ENCODE data around the gene DLEC1.

Gene DLEC1

GRCh38 chr3:38155825-38156224 lies 116.8 kb downstream of the DLEC1 start:
- Histone ChIP-seq H3K18ac (ENCODE audit: low read length) (no peak overlapping the region), H2BK120ac (ENCODE audit: low read depth, low read length) (no peak overlapping the region), H2BK5ac (ENCODE audit: low read length) (no peak overlapping the region), H3K36me3 (replicated peaks in 1 of 2; ENCODE audit: control insufficient read depth in 2 of 2, insufficient read depth in 2 of 2, low read length in 2 of 2) (no peaks in the 10 kb centered on the region), H3K9ac (ENCODE audit: low read depth, low read length, poor library complexity) (no peak overlapping the region), H3K4me1 (ENCODE audit: control insufficient read depth in 2 of 2, insufficient read depth in 1 of 2, low read depth in 1 of 2, low read length in 2 of 2) (no peaks in the 10 kb centered on the region), H2AFZ (ENCODE audit: low read length) (no peak overlapping the region), H3K14ac (ENCODE audit: low read length) (no peak overlapping the region), H3K4me3 (ENCODE audit: low read length in 2 of 2) (no peak overlapping the region), H2BK15ac (ENCODE audit: low read length) (no peak overlapping the region), H3K9me3 (replicated peaks in 1 of 2; ENCODE audit: control insufficient read depth in 2 of 2, insufficient read depth in 1 of 2, low read depth in 1 of 2, low read length in 2 of 2) (no peaks in the 10 kb centered on the region), H3K23ac (ENCODE audit: low read depth, low read length, poor library complexity) (no peak overlapping the region), H2BK12ac (ENCODE audit: low read length) (no peak overlapping the region), H3K27ac (replicated peaks; ENCODE audit: low read length) (no peak overlapping the region), H3K4me2 (ENCODE audit: insufficient read depth, low read length, poor library complexity, severe bottlenecking) (no peak overlapping the region), H3K4ac (ENCODE audit: low read length) (no peak overlapping the region), H3K79me1 (ENCODE audit: low read depth, low read length) (no peaks in the 10 kb centered on the region), H3K27me3 (ENCODE audit: control insufficient read depth in 3 of 3, insufficient read depth in 3 of 3, low read depth in 1 of 3, low read length in 3 of 3) (no peaks in the 10 kb centered on the region), H4K91ac (ENCODE audit: low read depth, low read length, poor library complexity) (no peak overlapping the region), H2AK5ac (ENCODE audit: low read depth, low read length) (no peak overlapping the region), H4K8ac (ENCODE audit: low read depth, low read length) (no peak overlapping the region)
- WGBS, 2 donors (ENCODE audit: extremely low coverage in 2 of 2, insufficient read length in 2 of 2, insufficient replicate concordance in 1 of 2): no CpG with 5 or more reads among the region's 2 CpGs
- no peak for DNase-seq (ENCODE audit: low spot score)

DNA sequence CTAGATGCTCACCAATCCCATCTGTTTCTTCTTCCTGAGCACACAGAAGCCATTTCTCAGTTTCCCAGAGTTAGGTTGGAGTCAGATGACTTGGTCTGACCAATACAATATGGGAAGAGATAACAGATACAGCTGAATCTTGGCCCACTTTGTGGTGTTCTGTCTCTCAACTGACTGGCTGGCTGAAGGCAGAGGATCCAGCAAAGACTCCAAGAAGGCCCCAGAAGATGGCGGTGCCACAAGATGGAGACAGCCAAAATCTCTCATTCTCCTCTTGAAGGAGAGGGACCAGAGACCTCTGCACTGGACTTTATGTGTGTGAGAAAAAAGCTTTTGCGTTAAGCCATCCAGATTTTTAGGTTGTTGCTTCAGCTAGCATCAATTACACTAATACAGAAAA lies 118.1 kb downstream of the DLEC1 start:
- Histone ChIP-seq H3K4me3 (ENCODE audit: low read length in 2 of 2) (no peak overlapping the region), H3K4me2 (ENCODE audit: insufficient read depth, low read length, poor library complexity, severe bottlenecking) (no peak overlapping the region), H2BK120ac (ENCODE audit: low read depth, low read length) (no peak overlapping the region), H4K8ac (ENCODE audit: low read depth, low read length) (no peak overlapping the region), H3K36me3 (replicated peaks in 1 of 2; ENCODE audit: control insufficient read depth in 2 of 2, insufficient read depth in 2 of 2, low read length in 2 of 2) (no peaks in the 10 kb centered on the region), H3K79me1 (ENCODE audit: low read depth, low read length) (no peaks in the 10 kb centered on the region), H2AFZ (ENCODE audit: low read length) (no peak overlapping the region), H3K4ac (ENCODE audit: low read length) (no peak overlapping the region), H3K23ac (ENCODE audit: low read depth, low read length, poor library complexity) (no peak overlapping the region), H2BK12ac (ENCODE audit: low read length) (no peak overlapping the region), H3K4me1 (ENCODE audit: control insufficient read depth in 2 of 2, insufficient read depth in 1 of 2, low read depth in 1 of 2, low read length in 2 of 2) (no peaks in the 10 kb centered on the region), H3K14ac (ENCODE audit: low read length) (no peak overlapping the region), H2BK5ac (ENCODE audit: low read length) (no peak overlapping the region), H3K9me3 (replicated peaks in 1 of 2; ENCODE audit: control insufficient read depth in 2 of 2, insufficient read depth in 1 of 2, low read depth in 1 of 2, low read length in 2 of 2) (no peaks in the 10 kb centered on the region), H3K9ac (ENCODE audit: low read depth, low read length, poor library complexity) (no peak overlapping the region), H3K27ac (replicated peaks; ENCODE audit: low read length) (no peak overlapping the region), H2AK5ac (ENCODE audit: low read depth, low read length) (no peak overlapping the region), H4K91ac (ENCODE audit: low read depth, low read length, poor library complexity) (no peak overlapping the region), H3K27me3 (ENCODE audit: control insufficient read depth in 3 of 3, insufficient read depth in 3 of 3, low read depth in 1 of 3, low read length in 3 of 3) (no peaks in the 10 kb centered on the region), H3K18ac (ENCODE audit: low read length) (no peak overlapping the region), H2BK15ac (ENCODE audit: low read length) (no peak overlapping the region)
- no CpG with 5 or more reads among the region's 2 CpGs for WGBS, 2 donors (ENCODE audit: extremely low coverage in 2 of 2, insufficient read length in 2 of 2, insufficient replicate concordance in 1 of 2)
- no peak for DNase-seq (ENCODE audit: low spot score)

GRCh38 chr3:38157595-38157994 lies 118.6 kb downstream of the DLEC1 start:
- Histone ChIP-seq H3K9ac (ENCODE audit: low read depth, low read length, poor library complexity) (no peak overlapping the region), H4K8ac (ENCODE audit: low read depth, low read length) (no peak overlapping the region), H3K4ac (ENCODE audit: low read length) (no peak overlapping the region), H4K91ac (ENCODE audit: low read depth, low read length, poor library complexity) (no peak overlapping the region), H3K4me3 (ENCODE audit: low read length in 2 of 2) (no peak overlapping the region), H2BK120ac (ENCODE audit: low read depth, low read length) (no peak overlapping the region), H3K27ac (replicated peaks; ENCODE audit: low read length) (no peak overlapping the region), H3K79me1 (ENCODE audit: low read depth, low read length) (no peaks in the 10 kb centered on the region), H3K4me1 (ENCODE audit: control insufficient read depth in 2 of 2, insufficient read depth in 1 of 2, low read depth in 1 of 2, low read length in 2 of 2) (no peaks in the 10 kb centered on the region), H3K18ac (ENCODE audit: low read length) (no peak overlapping the region), H2AK5ac (ENCODE audit: low read depth, low read length) (no peak overlapping the region), H3K9me3 (replicated peaks in 1 of 2; ENCODE audit: control insufficient read depth in 2 of 2, insufficient read depth in 1 of 2, low read depth in 1 of 2, low read length in 2 of 2) (no peaks in the 10 kb centered on the region), H3K36me3 (replicated peaks in 1 of 2; ENCODE audit: control insufficient read depth in 2 of 2, insufficient read depth in 2 of 2, low read length in 2 of 2) (no peaks in the 10 kb centered on the region), H3K27me3 (ENCODE audit: control insufficient read depth in 3 of 3, insufficient read depth in 3 of 3, low read depth in 1 of 3, low read length in 3 of 3) (no peaks in the 10 kb centered on the region), H3K14ac (ENCODE audit: low read length) (no peak overlapping the region), H3K23ac (ENCODE audit: low read depth, low read length, poor library complexity) (no peak overlapping the region), H2BK5ac (ENCODE audit: low read length) (no peak overlapping the region), H2AFZ (ENCODE audit: low read length) (no peak overlapping the region), H2BK15ac (ENCODE audit: low read length) (no peak overlapping the region), H3K4me2 (ENCODE audit: insufficient read depth, low read length, poor library complexity, severe bottlenecking) (no peak overlapping the region), H2BK12ac (ENCODE audit: low read length) (no peak overlapping the region)
- WGBS, 2 donors (ENCODE audit: extremely low coverage in 2 of 2, insufficient read length in 2 of 2, insufficient replicate concordance in 1 of 2): no CpG with 5 or more reads among the region's 3 CpGs
- no peak for DNase-seq (ENCODE audit: low spot score)

GRCh38 chr3:38158472-38158871 lies 119.5 kb downstream of the DLEC1 start:
- WGBS, 2 donors (ENCODE audit: extremely low coverage in 2 of 2, insufficient read length in 2 of 2, insufficient replicate concordance in 1 of 2): no CpG with 5 or more reads among the region's 5 CpGs
- no peak overlapping the region for H2BK12ac ChIP-seq (ENCODE audit: low read length)
- H4K91ac ChIP-seq (ENCODE audit: low read depth, low read length, poor library complexity): no peak overlapping the region
- H2AK5ac ChIP-seq (ENCODE audit: low read depth, low read length): no peak overlapping the region
- no peak overlapping the region for H3K4me3 ChIP-seq (ENCODE audit: low read length in 2 of 2)
- H3K79me1 ChIP-seq (ENCODE audit: low read depth, low read length): no peaks in the 10 kb centered on the region
- H3K9ac ChIP-seq (ENCODE audit: low read depth, low read length, poor library complexity): no peak overlapping the region
- no peak overlapping the region for H2BK120ac ChIP-seq (ENCODE audit: low read depth, low read length)
- no peak overlapping the region for H3K27ac ChIP-seq (replicated peaks; ENCODE audit: low read length)
- H3K18ac ChIP-seq (ENCODE audit: low read length): no peak overlapping the region
- no peaks in the 10 kb centered on the region for H3K4me1 ChIP-seq (ENCODE audit: control insufficient read depth in 2 of 2, insufficient read depth in 1 of 2, low read depth in 1 of 2, low read length in 2 of 2)
- H3K14ac ChIP-seq (ENCODE audit: low read length): no peak overlapping the region
- H2AFZ ChIP-seq (ENCODE audit: low read length): no peak overlapping the region
- H3K4ac ChIP-seq (ENCODE audit: low read length): no peak overlapping the region
- no peaks in the 10 kb centered on the region for H3K27me3 ChIP-seq (ENCODE audit: control insufficient read depth in 3 of 3, insufficient read depth in 3 of 3, low read depth in 1 of 3, low read length in 3 of 3)
- no peak overlapping the region for H2BK5ac ChIP-seq (ENCODE audit: low read length)
- no peaks in the 10 kb centered on the region for H3K36me3 ChIP-seq (replicated peaks in 1 of 2; ENCODE audit: control insufficient read depth in 2 of 2, insufficient read depth in 2 of 2, low read length in 2 of 2)
- H3K23ac ChIP-seq (ENCODE audit: low read depth, low read length, poor library complexity): no peak overlapping the region
- H4K8ac ChIP-seq (ENCODE audit: low read depth, low read length): no peak overlapping the region
- no peak overlapping the region for H2BK15ac ChIP-seq (ENCODE audit: low read length)
- no peak overlapping the region for H3K4me2 ChIP-seq (ENCODE audit: insufficient read depth, low read length, poor library complexity, severe bottlenecking)
- H3K9me3 ChIP-seq (replicated peaks in 1 of 2; ENCODE audit: control insufficient read depth in 2 of 2, insufficient read depth in 1 of 2, low read depth in 1 of 2, low read length in 2 of 2): no peaks in the 10 kb centered on the region
- DNase-seq (ENCODE audit: low spot score): no peak

Measured in neuronal stem cell (in vitro differentiated cells).